Heart left ventricle (tissue), 13 donors: ENCODE results near the gene C2orf68.

Experiments used
- CTCF ChIP-seq, 12 donors: fragments of 200-600 bp; sonication (generic) in 4 of 12; IDR thresholded peaks; one replicate each; pipeline versions ENCODE4 v1.5.0 to v1.8.0; 2018 to 2022; ENCODE audit warnings: antibody characterized with exemption in 12 of 12, mild to moderate bottlenecking in 5 of 12
- POLR2A ChIP-seq, 2 donors: fragments of 450-650 bp; IDR thresholded peaks; one replicate each; pipeline ENCODE4 v1.6.1; 2017; ENCODE audit warnings: antibody characterized with exemption in 2 of 2, mild to moderate bottlenecking in 2 of 2, moderate library complexity in 2 of 2
- donor health status: ischemic (EF 13 %, LVEDD 7.1; RV severe dilation, severe dysfunction).
- donor health status: DM: no; HTN: yes; CAD: no.
- donor health status: DM: no; HTN: no; CAD: no.
- donor health status: ischemic (EF 25% LVEDD 6.9; RV normal size, moderate dysfunction).
- donor health status: ischemic (EF 25% LVEDD 5.7; RV mildly dilated, moderate dysfunction).
- donor health status: ischemic (EF 35%, LVEDD 5.7; RV mildly dilated, moderate dysfunction).
- donor health status: nonischemic (EF 11% LVEDD 7.7; RV severe dilation, severe dysfunction).
- donor health status: DM: yes; HTN: yes; CAD: no.
- donor health status: PGD.
- donor health status: ischemic (EF 29% LVEDD 5.4; RV normal size, mild dysfunction).
- donor health status: nonischemic (EF 23%, LVEDD 6.1; RV moderate dilation, normal function).

GRCh38 chr2:85575739-85576138 is 36.1 kb downstream of the C2orf68 start:
- no peak for TF ChIP-seq POLR2A (IDR thresholded peaks at IDR 0.05)
- TF ChIP-seq CTCF (IDR thresholded peaks at IDR 0.05): no peak
